ENCODE measurements around the gene HOXC9.

Gene HOXC9

DNA sequence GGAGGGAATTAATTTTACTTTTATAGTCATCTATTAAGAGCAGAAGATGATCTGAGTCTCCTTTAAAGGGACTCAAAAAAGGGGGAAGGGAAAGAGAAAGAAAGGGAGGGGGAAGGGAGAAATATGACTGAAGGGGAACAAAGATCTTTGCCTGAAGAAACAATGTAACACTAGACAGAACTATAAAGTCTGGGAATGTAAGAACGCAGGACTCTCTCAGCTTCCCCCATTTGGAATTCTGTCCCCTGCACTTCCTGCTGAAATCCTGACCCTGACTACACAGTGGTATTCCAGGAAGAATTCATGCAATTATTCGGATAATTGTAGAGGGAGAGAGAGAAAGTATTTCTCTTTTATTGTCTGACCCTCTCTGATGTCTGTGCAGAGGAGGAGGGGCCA, 35.6 kb upstream of the HOXC9 start:
- H3K27ac ChIP-seq, result no peak overlapping the region
- TF ChIP-seq, protein P1, sequence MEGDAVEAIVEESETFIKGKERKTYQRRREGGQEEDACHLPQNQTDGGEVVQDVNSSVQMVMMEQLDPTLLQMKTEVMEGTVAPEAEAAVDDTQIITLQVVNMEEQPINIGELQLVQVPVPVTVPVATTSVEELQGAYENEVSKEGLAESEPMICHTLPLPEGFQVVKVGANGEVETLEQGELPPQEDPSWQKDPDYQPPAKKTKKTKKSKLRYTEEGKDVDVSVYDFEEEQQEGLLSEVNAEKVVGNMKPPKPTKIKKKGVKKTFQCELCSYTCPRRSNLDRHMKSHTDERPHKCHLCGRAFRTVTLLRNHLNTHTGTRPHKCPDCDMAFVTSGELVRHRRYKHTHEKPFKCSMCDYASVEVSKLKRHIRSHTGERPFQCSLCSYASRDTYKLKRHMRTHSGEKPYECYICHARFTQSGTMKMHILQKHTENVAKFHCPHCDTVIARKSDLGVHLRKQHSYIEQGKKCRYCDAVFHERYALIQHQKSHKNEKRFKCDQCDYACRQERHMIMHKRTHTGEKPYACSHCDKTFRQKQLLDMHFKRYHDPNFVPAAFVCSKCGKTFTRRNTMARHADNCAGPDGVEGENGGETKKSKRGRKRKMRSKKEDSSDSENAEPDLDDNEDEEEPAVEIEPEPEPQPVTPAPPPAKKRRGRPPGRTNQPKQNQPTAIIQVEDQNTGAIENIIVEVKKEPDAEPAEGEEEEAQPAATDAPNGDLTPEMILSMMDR (IDR thresholded peaks at IDR 0.05), result no peak
- TF ChIP-seq ZFX (IDR thresholded peaks at IDR 0.05; ENCODE audit: borderline replicate concordance), result no peak

GRCh38 chr12:53965281-53966084, 34.5 kb upstream of the HOXC9 start:
- TF ChIP-seq, protein P1 (IDR thresholded peaks at IDR 0.05), result no peak
- TF ChIP-seq ZFX (IDR thresholded peaks at IDR 0.05; ENCODE audit: borderline replicate concordance), result no peak
- H3K27ac ChIP-seq, result no peak overlapping the region

DNA sequence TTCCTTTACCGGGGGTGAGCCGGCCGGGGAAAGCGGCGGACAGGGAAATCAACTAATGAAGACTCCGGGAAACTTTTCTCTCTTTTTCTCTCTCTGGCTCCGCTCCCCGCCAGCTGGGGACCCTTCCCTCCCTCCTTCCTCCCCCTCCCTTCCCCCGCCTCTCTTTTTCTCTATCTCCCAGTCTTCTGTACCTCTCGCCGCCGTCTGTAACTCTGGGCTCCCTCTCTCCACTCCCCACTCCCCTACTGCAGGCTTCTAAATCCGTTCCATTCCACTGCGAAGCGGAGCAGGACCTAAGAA, 33.9 kb upstream of the HOXC9 start:
- TF ChIP-seq ZFX (IDR thresholded peaks at IDR 0.05; ENCODE audit: borderline replicate concordance), result no peak
- no peak overlapping the region for H3K27ac ChIP-seq

- H3K27ac ChIP-seq, result no peak overlapping the region
- TF ChIP-seq, protein P1 (IDR thresholded peaks at IDR 0.05), result no peak
- no peak for TF ChIP-seq ZFX (IDR thresholded peaks at IDR 0.05; ENCODE audit: borderline replicate concordance)
Observed at GRCh38 chr12:53966385-53967133, 33.4 kb upstream of the HOXC9 start.

- no peak overlapping the region for H3K27ac ChIP-seq
- TF ChIP-seq ZFX (IDR thresholded peaks at IDR 0.05; ENCODE audit: borderline replicate concordance), result no peak
- TF ChIP-seq, protein P1 (IDR thresholded peaks at IDR 0.05), result no peak
Observed at GRCh38 chr12:53967421-53967925, 32.5 kb upstream of the HOXC9 start.

DNA sequence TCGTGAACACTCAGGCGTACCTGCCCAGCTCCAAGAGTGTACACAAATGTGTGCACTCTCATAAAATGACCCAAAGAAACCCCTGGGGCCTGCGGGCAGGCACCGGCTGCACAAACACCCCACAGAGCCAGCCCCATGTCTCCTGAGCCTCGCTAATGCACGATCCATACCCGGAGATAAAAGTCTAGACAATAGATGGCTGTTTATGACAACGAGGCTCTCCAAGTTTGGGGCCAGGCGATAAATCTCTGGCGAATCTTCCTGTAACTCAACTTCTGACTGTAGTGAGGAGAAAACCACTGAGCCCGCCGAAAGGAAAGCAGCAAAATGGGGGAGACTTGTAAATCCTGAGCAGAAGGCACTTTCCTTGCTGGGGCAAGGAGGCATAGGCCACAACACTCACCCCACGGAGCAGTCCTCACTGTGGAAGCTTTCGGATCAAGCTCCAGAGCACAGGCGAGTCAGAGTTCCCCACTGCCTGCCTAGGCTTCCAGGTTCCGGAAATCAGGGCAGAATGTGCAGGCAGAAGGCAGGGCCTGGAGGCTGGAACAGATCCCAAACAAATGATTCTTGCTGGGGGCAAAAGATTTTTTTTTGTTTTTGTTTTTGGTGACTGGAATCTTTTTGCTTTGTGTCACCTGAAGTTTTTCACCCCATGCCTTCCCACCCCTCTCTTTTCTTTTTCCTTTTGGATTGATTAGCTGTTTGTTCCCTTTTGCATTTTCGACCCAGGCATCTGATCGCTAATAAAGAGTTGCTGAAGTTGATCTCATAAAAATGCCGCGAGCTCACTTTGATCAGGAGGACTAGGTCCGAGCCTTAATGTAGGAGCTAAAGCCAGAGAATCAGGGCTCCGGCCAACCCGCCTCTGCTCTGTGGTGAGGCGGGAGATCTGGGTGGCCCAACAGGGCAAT, 31.5 kb upstream of the HOXC9 start:
- H3K27ac ChIP-seq, result peak overlapping the region; percentile 8; the same call in 1 of the 2 replicates
- TF ChIP-seq, protein P1 (IDR thresholded peaks at IDR 0.05), result no peak
- TF ChIP-seq ZFX (IDR thresholded peaks at IDR 0.05; ENCODE audit: borderline replicate concordance), result no peak

- no peak overlapping the region for H3K27ac ChIP-seq
- TF ChIP-seq, protein P1 (IDR thresholded peaks at IDR 0.05), result no peak
- no peak for TF ChIP-seq ZFX (IDR thresholded peaks at IDR 0.05; ENCODE audit: borderline replicate concordance)
Observed at GRCh38 chr12:53969588-53970259, 30.2 kb upstream of the HOXC9 start.

All from 22Rv1 (cell line).